GM21390 (cell line): Measurements from ENCODE around the gene ILF2.
"Not testable (repeated sequence)": the region's sequence is repeated elsewhere in the genome, so short reads cannot be mapped to it uniquely, and the experiment has no call there.

Source experiments
- ATAC-seq: cut with Tn5 transposase; IDR thresholded peaks from one replicate; pipeline ENCODE4 v1.9.1; 2021; ENCODE audit not compliant: unreplicated experiment

Gene ILF2

GRCh38 chr1:153670859-153671627 is at the start of gene ILF2:
TSS of gene ILF2 (minus strand) at chr1:153670993. CDS start at chr1:153670922, 71 bp downstream.
- ATAC-seq, result peak; percentile 83

- no peak for ATAC-seq
Measured at GRCh38 chr1:153717330-153717729, 46.5 kb upstream of the ILF2 start.

GRCh38 chr1:153716211-153716610 is 45.4 kb upstream of the ILF2 start:
- not testable (repeated sequence) for ATAC-seq

DNA sequence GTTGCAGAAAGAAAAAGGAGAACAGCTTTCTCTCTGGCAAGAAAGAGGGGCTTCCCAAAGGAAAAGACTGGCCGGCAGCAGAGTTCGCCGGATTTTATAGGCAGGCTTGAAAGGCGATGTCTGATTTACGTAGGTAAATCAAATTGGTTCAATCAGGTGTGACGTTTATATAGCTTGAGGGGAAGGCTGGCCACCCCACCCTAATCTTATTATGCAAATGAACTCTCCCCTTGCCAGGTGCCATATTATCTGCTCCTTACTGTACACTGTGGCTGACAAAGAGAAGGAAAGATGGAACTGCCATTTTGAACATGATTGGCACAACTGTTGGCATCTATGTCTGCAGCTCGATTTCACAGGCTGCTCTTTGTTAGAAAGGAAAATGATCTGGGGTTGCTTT is 40.2 kb upstream of the ILF2 start:
- ATAC-seq, result no peak

GRCh38 chr1:153705484-153705883 is 34.7 kb upstream of the ILF2 start:
- no peak for ATAC-seq

- no peak for ATAC-seq
Measured at GRCh38 chr1:153699768-153700167, 29.0 kb upstream of the ILF2 start.

GRCh38 chr1:153698923-153699714 is 28.3 kb upstream of the ILF2 start:
- ATAC-seq, result no peak

- no peak for ATAC-seq
Measured at GRCh38 chr1:153698020-153698922, 27.5 kb upstream of the ILF2 start.

DNA sequence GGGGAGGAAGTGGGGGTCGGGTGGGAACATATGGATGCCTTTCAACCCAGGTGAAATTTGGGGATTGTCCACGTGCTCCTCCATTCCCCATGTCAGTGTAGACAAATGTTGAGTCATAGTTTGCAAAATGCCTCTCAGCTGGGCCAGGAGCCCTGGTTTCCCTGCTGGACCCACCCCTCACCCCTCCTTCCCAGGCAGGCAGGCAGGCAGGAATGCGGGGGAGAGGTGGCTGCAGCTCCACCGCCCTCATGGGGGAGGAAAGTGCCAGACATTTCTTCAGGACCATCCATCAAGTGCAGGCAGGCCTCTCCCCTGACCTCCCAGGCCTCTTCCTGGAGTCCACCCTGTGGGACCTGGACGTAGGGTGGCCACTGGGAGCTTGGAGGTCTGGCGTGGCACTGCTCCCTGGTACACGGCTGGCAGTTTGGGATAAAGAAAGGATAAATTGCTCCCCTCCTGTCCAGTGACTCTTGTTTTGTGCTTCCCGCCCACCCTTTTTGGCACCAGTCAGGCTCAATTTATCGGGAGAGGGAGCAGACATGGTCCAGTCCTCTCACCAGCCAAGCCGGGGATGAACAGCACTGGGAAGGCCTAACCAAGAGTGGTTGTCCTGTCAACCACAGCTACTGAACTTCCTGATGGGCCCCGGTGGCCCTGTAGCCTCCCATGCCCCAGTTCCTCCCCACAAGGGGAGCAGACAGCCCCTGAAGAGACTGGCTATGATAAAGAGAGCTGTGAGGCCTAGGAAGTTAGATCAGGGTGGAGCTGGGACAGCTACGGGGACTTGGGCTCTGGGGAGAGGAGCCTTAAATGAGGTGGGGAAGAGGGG is 26.6 kb upstream of the ILF2 start:
- no peak for ATAC-seq

- ATAC-seq, result no peak
Measured at GRCh38 chr1:153696741-153697140, 25.9 kb upstream of the ILF2 start.

DNA sequence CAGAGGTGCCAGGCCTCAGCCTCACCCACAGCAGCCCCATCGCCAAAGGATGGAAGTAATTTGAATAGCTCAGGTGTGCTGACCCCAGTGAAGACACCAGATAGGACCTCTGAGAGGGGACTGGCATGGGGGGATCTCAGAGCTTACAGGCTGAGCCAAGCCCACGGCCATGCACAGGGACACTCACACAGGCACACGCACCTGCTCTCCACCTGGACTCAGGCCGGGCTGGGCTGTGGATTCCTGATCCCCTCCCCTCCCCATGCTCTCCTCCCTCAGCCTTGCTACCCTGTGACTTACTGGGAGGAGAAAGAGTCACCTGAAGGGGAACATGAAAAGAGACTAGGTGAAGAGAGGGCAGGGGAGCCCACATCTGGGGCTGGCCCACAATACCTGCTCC is 22.7 kb upstream of the ILF2 start:
- no peak for ATAC-seq

GRCh38 chr1:153688736-153689328 is 18.0 kb upstream of the ILF2 start:
- ATAC-seq, result no peak

DNA sequence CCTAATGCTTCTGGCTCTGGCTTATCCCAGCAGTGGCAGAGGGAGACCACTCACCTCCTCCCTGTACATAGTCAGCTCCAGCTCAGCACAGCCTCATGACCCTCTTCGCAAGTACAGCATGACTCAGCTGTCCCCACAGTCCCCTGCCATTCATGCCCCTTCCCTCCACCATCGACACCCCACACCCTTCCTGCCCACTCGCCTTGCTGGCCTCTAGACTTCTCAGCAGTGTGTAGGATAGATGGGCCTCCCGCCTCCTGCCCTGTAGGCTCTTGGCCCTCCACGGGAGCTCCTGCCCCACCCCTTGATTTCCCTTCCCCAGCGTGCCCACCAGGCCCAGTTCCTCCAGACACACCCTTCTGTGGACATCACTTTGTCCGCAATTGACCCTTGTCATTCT is 17.5 kb upstream of the ILF2 start:
- no peak for ATAC-seq

DNA sequence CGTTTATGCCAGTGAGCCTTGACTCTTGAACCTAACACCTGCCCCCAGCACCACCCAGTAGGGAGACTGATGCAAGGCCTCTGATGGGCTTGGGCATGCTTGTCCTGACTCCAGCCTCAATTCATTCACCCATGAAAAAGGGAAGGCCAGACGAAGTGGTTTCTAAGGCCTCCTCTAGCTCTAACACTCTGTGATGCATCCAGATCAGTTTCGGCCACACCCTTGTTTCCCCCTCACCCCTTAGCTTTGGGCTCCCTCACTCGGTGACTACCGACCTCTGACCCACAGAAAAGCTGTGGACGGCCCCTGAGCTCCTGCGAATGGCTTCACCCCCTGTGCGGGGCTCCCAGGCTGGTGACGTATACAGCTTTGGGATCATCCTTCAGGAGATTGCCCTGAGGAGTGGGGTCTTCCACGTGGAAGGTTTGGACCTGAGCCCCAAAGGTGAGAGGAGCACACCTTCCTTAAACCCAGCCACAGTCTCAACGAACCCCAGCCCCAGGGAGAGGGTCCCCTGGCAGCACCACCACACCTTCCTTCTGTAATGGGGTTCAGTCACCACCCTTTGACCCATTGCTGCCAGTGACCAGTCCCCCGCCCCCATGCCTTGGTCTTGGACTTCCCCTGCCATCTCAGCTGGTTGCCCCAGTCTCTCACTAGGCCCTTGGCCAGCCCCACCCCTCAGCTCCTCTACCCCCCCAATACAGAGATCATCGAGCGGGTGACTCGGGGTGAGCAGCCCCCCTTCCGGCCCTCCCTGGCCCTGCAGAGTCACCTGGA is 16.7 kb upstream of the ILF2 start:
- ATAC-seq, result no peak

DNA sequence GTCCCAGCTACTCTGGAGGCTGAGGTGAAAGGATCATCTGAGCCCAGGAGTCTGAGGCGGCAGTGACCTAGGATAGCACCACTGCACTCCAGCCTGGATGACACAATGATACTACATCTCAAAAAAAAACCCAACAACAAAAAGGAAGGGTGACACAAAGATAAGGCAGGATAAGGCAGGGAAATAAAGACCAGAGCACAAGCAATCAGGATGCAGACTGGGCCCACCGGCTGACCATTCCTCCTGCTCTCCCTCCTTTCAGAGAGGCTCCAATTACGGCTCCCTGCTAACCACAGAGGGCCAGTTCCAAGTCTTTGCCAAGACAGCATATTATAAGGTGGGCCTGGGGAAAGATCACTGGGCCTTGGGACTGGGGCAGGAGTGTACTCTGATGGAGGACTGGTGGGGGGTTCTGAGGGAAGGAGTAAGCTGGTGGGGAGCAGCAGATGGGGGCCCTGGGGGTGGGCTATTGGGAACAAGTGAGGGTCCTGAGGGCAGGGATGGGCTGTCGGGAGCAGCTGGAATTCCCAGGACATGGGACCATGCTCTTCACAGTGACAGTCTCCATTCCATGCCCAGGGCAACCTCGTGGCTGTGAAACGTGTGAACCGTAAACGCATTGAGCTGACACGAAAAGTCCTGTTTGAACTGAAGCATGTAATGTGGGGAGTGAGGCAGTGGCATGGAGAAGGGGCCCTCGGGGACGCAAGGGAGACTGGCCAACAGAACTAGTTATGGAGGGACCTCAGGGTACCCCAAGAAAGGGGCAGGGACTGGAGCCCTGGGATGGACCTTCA is 14.9 kb upstream of the ILF2 start:
- ATAC-seq, result no peak

DNA sequence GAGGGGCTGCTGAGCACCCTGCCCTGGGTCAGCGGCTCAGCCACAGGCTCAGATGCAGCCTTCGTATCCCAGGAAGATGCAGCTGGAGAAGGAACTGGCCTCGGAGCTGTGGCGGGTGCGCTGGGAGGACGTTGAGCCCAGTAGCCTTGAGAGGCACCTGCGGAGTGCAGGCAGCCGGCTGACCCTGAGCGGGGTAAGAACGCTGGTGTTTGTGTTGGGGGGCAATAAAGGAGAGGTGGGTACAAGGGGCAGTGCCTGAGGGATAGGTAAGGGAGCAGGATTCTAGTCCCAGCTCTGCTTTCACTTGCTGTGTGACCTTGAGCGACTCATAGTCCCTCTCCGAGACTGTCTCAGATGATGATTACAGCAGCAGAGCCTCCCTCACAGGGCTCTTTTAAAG is 14.1 kb upstream of the ILF2 start:
- ATAC-seq, result no peak

DNA sequence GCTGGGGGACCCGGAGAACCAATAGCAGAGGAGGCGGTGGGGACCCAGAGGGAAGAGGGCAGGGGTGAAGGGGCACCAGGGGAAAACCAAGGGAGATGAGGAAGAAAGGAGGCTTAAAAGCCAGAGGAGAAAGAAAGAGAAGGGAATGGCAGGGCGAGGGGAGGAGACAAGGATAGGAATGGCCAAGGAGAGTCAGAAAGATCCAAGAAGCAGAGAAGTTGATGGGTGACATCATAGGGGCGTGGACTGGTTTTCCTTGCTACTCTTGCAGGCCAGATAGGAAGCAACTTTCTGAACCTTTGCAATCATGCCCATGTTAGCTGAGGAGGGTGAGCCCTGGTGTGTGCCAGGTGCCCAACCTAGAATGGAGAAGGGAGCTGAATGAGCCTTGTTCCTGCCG is 13.1 kb upstream of the ILF2 start:
- no peak for ATAC-seq

- ATAC-seq, result no peak
Measured at GRCh38 chr1:153682730-153683129, 11.9 kb upstream of the ILF2 start.

- no peak for ATAC-seq
Measured at GRCh38 chr1:153680120-153680403, 9.3 kb upstream of the ILF2 start.
